KOPT-K1 (cell line): ENCODE measurements around the gene CHD2.
"Not testable (repeated sequence)": the region's sequence is repeated elsewhere in the genome, so short reads cannot be mapped to it uniquely, and the experiment has no call there.

Source experiments
- H3K27ac ChIP-seq: fragments of 200-600 bp; sonication (generic); 2 replicates; pipeline ENCODE4 v1.5.1; 2016; ENCODE audit warnings: antibody characterized with exemption, mild to moderate bottlenecking, low read depth, low read length; ENCODE audit not compliant: poor library complexity, severe bottlenecking
- H3K36me3 ChIP-seq: fragments of 200-600 bp; sonication (generic); 2 replicates; pipeline ENCODE4 v1.5.1; 2017; ENCODE audit warnings: antibody characterized with exemption, mild to moderate bottlenecking, low read length, moderate library complexity; ENCODE audit not compliant: insufficient read depth
- H3K9me3 ChIP-seq: fragments of 200-600 bp; sonication (generic); 2 replicates; pipeline ENCODE4 v1.5.1; 2017; ENCODE audit warnings: antibody characterized with exemption, low read length, mild to moderate bottlenecking; ENCODE audit not compliant: insufficient read depth, poor library complexity, severe bottlenecking

The CHD2 gene

DNA sequence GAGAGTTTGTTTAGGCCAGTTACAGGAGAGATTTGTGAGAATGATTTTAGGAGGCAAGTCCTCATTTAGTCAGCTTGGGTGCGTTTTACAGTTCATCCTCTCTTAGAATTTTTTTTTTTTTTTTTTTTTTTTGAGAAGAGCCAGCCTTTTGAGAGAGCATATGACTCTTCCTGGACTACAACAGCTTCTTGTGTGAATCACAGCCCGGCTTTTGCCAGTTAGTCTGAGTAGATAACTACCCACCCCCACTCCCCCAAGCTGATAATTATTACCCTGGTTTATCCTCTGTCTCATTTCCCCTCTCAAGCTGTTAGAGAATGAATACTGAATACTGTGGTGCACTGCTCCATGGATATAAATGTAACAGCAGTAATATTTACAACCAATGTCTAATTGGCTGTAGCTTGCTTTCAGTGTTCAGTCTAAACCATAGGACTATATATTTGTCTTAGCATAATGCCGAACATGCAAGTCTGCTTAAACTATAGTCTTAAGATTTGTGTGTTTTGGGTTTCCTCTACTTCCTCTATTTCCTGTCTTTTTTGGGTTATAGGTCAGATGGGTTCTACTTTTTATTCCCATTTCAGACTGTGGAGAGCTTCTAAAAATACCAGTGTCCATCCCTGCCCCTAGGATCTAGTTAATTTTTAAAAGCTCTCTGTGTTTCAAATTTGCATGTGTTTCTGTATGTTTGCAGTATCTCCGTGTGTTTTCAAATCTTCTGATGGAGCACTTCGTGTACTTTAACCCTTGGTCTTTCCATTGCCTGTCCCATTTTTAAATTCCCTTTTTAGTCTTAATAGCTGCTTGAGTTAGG, 8.0 kb downstream of the CHD2 start:
- H3K36me3 ChIP-seq, result peaks cover 38% of the 10 kb centered on the region
- peak overlapping the region; percentile 99 for H3K27ac ChIP-seq
- no peaks in the 10 kb centered on the region for H3K9me3 ChIP-seq

DNA sequence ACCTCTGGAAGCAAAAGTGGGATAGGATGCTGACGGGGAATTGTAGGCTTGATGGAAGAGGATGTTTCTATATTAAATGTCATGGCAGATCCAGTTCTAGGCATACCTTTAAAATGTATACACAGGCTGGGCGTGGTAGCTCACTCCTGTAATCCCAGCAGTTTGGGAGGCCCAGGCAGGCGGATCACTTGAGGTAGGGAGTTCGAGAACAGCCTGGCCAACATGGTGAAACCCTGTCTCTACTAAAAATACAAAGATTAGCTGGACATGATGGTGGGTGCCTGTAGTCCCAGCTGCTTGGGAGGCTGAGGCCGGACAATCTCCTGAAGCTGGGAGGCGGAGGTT, 8.6 kb downstream of the CHD2 start:
- peak overlapping the region; percentile 99 for H3K27ac ChIP-seq
- no peaks in the 10 kb centered on the region for H3K9me3 ChIP-seq
- H3K36me3 ChIP-seq, result peaks cover 38% of the 10 kb centered on the region

DNA sequence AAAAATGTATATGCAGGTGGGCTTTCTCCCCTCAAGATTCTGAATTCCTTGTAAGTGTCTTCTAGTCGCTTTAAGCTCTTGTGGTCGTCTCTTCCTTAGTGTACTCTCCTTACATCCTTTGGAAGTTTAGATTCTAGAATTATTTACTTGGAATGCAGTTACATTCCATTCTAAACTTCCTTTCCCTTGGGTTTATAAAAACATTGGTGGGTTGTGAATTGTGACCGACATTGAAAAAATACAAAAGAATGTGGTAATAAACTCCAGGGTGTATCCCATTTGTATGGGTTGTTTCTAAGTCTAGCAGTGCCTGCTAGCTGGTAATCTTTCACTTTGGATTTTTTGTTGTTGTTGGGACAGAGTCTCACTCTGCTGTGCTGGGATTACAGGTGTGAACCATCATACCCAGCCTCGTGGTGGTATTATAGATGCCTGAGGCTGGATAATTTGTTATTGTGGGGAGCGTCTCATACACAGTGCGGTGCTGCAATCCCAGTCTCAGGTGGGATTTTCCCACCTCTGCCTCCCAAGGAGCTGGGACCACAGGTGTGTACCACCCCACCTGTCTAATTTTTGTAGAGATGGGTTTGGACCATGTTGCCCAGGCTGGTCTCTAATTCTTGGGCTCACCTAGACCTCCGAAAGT, 9.1 kb downstream of the CHD2 start:
- no peak overlapping the region for H3K27ac ChIP-seq
- H3K36me3 ChIP-seq, result peaks cover 38% of the 10 kb centered on the region
- no peaks in the 10 kb centered on the region for H3K9me3 ChIP-seq

DNA sequence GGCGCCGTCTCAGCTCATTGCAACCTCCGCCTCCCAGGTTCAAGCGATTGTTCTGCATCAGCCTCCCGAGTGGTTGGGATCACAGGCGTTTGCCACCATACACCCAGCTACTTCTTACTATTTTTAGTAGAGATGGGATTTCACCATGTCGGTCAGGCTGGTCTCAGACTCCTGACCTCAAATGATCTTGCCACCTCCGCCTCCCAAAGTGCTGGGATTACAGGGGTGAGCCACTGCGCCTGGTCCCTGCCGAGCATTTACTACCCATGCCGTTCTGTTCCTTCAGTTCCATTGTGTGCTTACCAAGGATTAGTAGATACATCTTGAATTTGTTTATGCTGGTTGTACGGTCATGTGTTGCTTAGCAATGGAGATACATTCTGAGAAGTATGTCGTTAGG, 10.3 kb downstream of the CHD2 start:
- Histone ChIP-seq H3K27ac (no peak overlapping the region), H3K9me3 (no peaks in the 10 kb centered on the region), H3K36me3 (peaks cover 38% of the 10 kb centered on the region)

DNA sequence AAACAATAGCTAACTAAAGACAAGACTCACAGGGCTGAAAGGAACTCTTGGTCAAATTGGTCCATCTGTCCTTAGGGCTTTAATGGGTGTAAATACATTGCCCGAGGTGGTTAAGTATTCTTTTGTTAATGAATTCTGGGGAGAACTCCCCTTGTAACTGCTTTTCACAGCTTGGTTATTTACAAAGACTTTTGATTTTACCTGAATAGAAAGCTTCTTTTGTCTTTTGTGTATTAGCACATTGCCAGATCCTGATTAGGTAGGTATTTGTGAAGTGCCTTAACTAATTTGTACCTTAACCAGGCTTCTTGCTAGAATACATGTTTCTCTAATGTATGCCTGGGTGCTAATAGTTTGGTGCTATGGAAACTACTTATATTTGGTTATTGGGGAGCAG, 14.0 kb downstream of the CHD2 start:
- H3K27ac ChIP-seq, result peak overlapping the region; percentile 11
- no peaks in the 10 kb centered on the region for H3K9me3 ChIP-seq
- H3K36me3 ChIP-seq, result peaks cover 28% of the 10 kb centered on the region

DNA sequence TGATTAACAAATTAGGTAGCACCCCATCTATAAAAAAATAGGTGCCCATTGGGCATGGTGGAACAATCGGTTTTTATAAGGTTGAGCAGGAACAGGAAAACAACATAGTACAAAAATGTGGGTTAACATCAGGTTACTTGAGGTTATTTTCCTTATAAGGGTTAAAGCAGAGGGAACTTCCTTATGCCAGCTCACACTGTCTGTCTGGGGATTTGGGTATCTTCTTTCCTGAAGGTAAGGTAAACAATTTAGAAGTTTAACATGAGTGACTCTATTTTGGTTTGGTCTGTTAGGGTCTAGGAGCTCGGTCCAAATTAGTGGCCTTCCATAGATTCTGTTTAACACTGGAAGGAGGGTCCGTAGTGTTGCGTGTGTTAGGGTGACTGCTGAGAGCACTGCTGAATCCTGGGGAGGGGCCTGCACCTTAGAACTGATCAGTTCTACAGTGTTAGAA, 14.7 kb downstream of the CHD2 start:
- H3K27ac ChIP-seq, result no peak overlapping the region
- peaks cover 23% of the 10 kb centered on the region for H3K36me3 ChIP-seq
- no peaks in the 10 kb centered on the region for H3K9me3 ChIP-seq

DNA sequence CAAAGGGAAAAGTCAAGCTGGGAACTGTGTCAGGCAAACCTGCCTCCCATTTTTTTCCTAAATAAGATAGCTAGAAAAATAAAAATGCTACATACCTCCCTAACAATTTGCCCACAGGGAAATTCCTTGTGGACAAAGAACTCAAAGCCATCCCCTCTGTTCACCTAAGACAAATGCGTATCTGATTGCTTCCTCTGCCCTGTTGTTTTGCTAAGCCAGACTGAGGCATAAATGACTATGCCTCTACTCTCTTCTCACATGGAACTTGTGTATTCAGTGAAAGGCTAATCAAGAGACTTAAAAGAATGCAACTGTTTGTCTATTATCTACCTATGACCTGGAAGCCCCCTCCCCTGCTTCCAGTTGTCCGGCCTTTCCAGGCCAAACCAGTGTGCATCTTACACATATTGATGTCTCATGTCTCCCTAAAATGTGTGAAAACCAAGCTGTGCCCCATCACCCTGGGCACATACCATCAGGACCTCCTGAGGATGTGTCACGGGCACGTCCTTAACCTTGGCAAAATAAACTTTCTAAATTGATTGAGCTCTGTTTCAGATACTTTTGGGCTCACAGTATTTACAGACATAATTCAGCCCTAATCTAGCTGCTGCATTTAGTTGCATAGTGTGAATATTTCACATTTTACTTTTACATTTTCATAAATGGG, 15.8 kb downstream of the CHD2 start:
- Histone ChIP-seq H3K27ac (no peak overlapping the region), H3K36me3 (peaks cover 24% of the 10 kb centered on the region), H3K9me3 (no peaks in the 10 kb centered on the region)

DNA sequence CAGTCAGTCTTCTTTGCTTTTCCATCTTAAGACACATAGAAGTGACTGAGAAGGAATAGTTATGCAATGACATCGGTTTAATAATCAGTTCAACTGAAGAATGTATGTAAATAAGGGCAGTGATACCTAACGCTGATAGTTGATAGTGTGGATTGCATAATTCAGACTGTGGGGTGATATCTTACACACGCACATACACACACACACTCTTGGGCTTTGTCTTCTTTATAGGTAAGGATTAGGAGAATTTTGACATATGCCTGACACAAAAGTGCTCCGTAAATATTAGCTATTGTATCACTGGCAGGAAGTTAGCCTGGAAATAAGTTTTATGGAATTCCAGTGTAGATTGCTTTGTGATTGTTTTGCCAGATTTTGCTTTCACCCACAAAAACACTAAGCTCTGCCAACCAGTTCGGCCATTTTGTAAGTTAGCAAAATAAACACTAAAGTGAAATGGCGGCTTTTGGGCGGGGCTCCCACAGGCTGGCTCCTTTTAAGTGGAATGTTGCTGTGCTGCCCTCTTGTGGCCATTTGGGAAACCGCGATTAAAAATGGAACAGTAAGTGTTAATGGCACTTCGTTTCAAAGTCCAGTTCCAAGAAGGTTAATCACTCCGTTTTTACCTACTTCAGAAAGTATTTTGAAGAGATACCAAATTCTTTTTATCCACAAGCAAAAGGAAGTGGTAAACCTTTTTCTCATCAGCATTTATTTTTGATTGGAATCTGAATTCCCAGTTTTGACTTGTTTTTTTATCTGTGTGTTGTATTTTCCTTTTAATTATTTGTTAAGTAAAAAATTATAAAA, 17.7 kb downstream of the CHD2 start:
- H3K27ac ChIP-seq, result peak overlapping the region; percentile 57
- peaks cover 28% of the 10 kb centered on the region for H3K36me3 ChIP-seq
- no peaks in the 10 kb centered on the region for H3K9me3 ChIP-seq

DNA sequence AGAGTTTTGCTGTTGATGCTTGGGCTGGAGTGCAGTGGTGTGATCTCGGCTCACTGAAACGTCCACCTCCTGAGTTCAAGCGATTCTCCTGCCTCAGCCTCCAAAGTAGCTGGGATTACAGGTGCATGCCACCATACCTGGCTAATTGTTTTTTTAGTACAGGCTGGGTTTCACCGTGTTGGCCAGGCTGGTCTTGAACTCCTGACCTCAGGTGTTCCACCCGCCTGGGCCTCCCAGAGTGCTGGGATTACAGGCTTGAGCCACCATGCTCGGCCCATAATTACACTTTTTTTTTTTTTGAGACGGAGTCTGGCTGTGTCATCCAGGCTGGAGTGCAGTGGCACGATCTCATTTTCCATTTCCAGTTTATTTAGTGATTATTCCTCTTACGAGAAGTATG, 18.8 kb downstream of the CHD2 start:
- H3K36me3 ChIP-seq, result peaks cover 39% of the 10 kb centered on the region
- H3K9me3 ChIP-seq, H3K27ac ChIP-seq: not testable (repeated sequence)

DNA sequence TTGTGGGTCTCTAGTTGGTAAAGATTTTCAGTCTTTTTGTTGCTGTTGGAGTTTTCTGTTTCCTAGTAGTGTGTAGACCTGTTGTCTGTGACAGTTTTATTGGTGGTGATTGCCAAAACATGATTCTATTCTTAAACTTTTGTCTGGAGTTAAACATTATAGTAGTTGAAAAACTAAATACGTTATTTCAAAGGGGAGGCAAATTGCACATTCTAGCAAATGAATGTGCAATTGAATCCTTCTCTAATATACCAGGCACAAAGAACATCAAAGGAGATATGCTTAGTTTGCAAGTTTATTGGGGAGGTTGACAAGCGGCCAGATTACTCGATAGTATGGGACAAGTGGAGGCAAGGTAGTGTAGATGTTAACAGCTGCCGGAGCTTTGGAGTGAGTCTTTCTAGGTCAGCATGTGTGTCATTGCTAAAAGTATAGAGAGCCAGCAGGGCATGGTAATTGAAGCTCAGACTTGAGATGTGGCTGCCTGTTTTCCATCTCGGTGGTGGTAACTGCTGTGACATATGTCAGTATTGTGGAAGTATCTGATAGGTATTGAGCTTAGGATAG, 20.6 kb downstream of the CHD2 start:
- Histone ChIP-seq H3K9me3 (no peaks in the 10 kb centered on the region), H3K36me3 (peaks cover 57% of the 10 kb centered on the region), H3K27ac (no peak overlapping the region)

DNA sequence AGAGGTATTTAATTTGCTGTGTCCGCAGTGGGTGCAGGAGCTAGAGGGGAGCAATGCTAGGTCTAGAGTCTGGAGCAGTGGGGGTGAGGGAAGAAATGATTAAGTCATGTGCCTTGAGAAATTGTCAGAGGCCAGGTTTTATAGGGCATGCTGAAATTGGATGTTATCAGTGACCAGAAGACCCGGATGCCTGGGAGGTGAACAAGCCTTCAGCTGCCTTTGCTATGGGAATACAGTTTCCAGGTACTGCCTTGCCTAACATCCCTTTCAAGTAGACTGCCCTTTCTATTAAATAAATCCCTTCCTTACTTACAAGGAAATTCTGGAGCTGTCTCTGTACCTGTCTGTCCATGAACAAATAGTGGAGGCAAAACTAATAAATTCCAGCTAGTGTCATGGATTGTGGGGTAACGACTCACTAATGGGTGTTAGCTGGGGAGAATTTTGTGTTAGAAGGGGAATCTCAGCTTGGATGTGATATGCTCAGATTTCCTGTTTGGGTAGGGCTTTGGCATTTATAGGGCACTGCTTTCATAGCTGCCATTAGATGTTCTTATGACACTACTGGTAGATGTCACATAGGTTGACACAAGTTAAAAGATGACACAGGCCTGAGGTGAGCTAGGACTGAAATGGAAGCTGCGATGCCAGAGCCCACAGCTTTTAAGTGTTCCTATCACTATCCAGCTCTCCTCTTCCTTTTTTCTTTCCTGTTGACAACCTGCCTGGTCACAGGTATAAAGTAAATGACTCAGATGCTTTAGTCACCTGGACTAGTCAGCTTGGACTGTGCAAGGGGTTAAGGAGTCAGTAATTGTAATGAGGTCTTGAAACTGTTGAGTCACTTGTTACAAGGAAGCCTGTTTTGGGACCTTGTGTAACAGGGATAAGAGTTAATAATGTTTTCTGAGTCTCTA, 21.3 kb downstream of the CHD2 start:
- H3K9me3 ChIP-seq, result no peaks in the 10 kb centered on the region
- H3K36me3 ChIP-seq, result peaks cover 65% of the 10 kb centered on the region
- no peak overlapping the region for H3K27ac ChIP-seq

DNA sequence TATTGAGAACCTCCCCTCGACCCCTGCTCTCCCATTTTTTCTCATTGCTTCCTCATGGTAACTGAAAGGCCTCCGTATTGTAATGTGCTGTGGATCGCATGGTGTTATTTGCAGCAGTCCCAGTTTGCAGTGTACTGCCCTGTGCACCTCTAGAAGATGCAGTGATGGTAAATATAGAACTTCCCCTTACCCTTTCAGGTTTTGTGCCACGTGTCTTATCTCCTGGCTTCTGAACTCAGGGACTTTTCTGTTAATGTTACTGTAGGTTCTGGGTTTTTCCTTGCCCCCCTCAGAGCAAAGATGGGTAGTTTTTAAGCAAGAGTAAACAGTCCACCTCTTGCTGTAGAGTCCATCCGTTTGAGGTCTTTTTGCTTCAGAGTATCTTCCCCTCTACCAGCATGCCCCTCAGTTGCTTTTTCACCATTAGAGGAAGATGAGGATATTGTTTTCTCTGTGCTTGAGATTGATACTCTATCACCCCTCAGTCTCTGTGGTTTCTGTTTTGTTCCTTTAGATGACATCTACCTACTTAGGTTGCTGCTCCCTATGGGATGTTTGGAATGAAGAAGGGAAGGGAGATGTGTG, 22.4 kb downstream of the CHD2 start:
- H3K27ac ChIP-seq, result no peak overlapping the region
- no peaks in the 10 kb centered on the region for H3K9me3 ChIP-seq
- H3K36me3 ChIP-seq, result peaks cover 75% of the 10 kb centered on the region

DNA sequence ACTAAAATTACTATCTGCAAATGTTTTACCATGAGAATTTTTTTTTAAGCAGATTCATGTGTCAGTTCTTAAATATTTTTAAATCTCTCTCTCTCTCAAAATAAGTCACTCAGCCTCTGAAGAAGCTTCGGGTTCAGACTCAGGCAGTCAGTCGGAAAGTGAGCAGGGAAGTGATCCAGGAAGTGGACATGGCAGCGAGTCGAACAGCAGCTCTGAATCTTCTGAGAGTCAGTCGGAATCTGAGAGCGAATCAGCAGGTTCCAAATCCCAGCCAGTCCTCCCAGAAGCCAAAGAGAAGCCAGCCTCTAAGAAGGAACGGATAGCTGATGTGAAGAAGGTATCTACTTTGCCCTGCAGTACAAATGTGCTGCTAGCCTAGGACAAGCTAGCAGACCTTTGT, 24.1 kb downstream of the CHD2 start:
- peaks cover 93% of the 10 kb centered on the region for H3K36me3 ChIP-seq
- H3K9me3 ChIP-seq, result no peaks in the 10 kb centered on the region
- H3K27ac ChIP-seq, result no peak overlapping the region
